HepG2 (cell line): ENCODE results near the gene EIF3A. TPM values are rescaled to one million over a fixed set of nuclear protein-coding genes. Genes with fewer than 3 reads are reported as not detected.
A peak's percentile ranks its signal among the peaks of the same experiment; 100 is the strongest.

Experiments used
- ATF1 ChIP-seq: IDR thresholded peaks from 2 replicates; pipeline ENCODE4 v1.6.1; 2016; ENCODE audit warnings: mild to moderate bottlenecking, control low read depth
- FOSL2 ChIP-seq: sonication (generic); formaldehyde crosslinking; IDR thresholded peaks from 2 replicates; pipeline ENCODE4 v1.4.0; 2020; ENCODE audit warnings: missing genetic modification reagents
- GFI1 ChIP-seq: sonication (generic); formaldehyde crosslinking; IDR thresholded peaks from 2 replicates; pipeline ENCODE4 v1.5.0; 2020; ENCODE audit warnings: missing genetic modification reagents, mild to moderate bottlenecking, borderline replicate concordance
- PAXIP1 ChIP-seq: sonication (generic); formaldehyde crosslinking; conservative IDR thresholded peaks from 2 replicates; pipeline ENCODE4 v1.4.0; 2020; ENCODE audit warnings: mild to moderate bottlenecking, missing genetic modification reagents, moderate library complexity
- PPARG ChIP-seq: conservative IDR thresholded peaks from 2 replicates; pipeline ENCODE4 v1.6.1; 2016; ENCODE audit warnings: missing biosample characterization, missing genetic modification reagents
- PRDM10 ChIP-seq: sonication (generic); formaldehyde crosslinking; IDR thresholded peaks from 2 replicates; pipeline ENCODE4 v1.4.0; 2020; ENCODE audit warnings: low read depth, missing genetic modification reagents
- RXRB ChIP-seq: IDR thresholded peaks from 2 replicates; pipeline ENCODE4 v1.6.1; 2016; ENCODE audit warnings: borderline replicate concordance, missing genetic modification reagents, missing compliant biosample characterization
- TAF15 ChIP-seq: fragments of 200-400 bp; formaldehyde crosslinking; IDR thresholded peaks from one replicate; pipeline ENCODE4 v1.6.1; 2018; ENCODE audit warnings: mild to moderate bottlenecking, low read depth, low read length; ENCODE audit not compliant: poor library complexity, severe bottlenecking
- TRAFD1 ChIP-seq: sonication (generic); formaldehyde crosslinking; IDR thresholded peaks from 2 replicates; pipeline ENCODE4 v1.5.1; 2020; ENCODE audit warnings: missing genetic modification reagents, mild to moderate bottlenecking, borderline replicate concordance
- YEATS2 ChIP-seq: sonication (generic); formaldehyde crosslinking; IDR thresholded peaks from 2 replicates; pipeline ENCODE4 v1.4.0; 2020; ENCODE audit warnings: missing genetic modification reagents, borderline replicate concordance
- ZBTB21 ChIP-seq: sonication (generic); formaldehyde crosslinking; IDR thresholded peaks from 2 replicates; pipeline ENCODE4 v1.4.0; 2020; ENCODE audit warnings: missing genetic modification reagents
- ZBTB8A ChIP-seq: sonication (generic); formaldehyde crosslinking; IDR thresholded peaks from 2 replicates; pipeline ENCODE4 v1.4.0; 2020; ENCODE audit warnings: mild to moderate bottlenecking, low read depth, missing genetic modification reagents, borderline replicate concordance
- ZNF337 ChIP-seq: sonication (generic); formaldehyde crosslinking; IDR thresholded peaks from 2 replicates; pipeline ENCODE4 v1.5.1; 2020; ENCODE audit warnings: missing genetic modification reagents, low read depth, mild to moderate bottlenecking, borderline replicate concordance
- ZNF484 ChIP-seq: sonication (generic); formaldehyde crosslinking; IDR thresholded peaks from 2 replicates; pipeline ENCODE4 v1.5.1; 2020; ENCODE audit warnings: mild to moderate bottlenecking, low read depth, missing genetic modification reagents, borderline replicate concordance
- ZNF512 ChIP-seq: sonication (generic); formaldehyde crosslinking; IDR thresholded peaks from 2 replicates; pipeline ENCODE4 v1.4.0; 2020; ENCODE audit warnings: mild to moderate bottlenecking, missing genetic modification reagents
- ZNF773 ChIP-seq: sonication (generic); formaldehyde crosslinking; IDR thresholded peaks from 2 replicates; pipeline ENCODE4 v1.4.0; 2020; ENCODE audit warnings: missing genetic modification reagents, borderline replicate concordance
- polyA plus RNA-seq, 8 experiments: library from polyadenylated mRNA; depleted of rRNA in 3 of 8; stranded (reverse) in 7 of 8; unstranded in 1 of 8; fragments of >200 nt; fragmentation: Illumina TruSeq in 4 of 8; extraction: Trizol in 4 of 8; gene quantifications; 2 replicates each; pipeline versions ENCODE4 v1.2.1 to v1.2.3, GENCODE V29; 2011 to 2016; ENCODE audit warnings: low read depth in 4 of 8, missing spikeins in 1 of 8, mixed read lengths in 1 of 8; ENCODE audit not compliant: insufficient read depth in 1 of 8
- total RNA-seq, 5 experiments: library from RNA; depleted of rRNA; stranded (reverse); fragments of >200 nt; fragmentation: Illumina TruSeq; extraction: Trizol; gene quantifications; 2 replicates each; pipeline ENCODE4 v1.2.3, GENCODE V29; 2016; ENCODE audit warnings: low read depth in 1 of 5

EIF3A gene
- total and polyA plus RNA-seq, 2 of the 13 experiments (the other 11 are each of a cell fraction or from before 2014, with no cell fraction given) = 25.6 to 117 TPM

- TF ChIP-seq GFI1 (no peak), TAF15 (no peak), ZBTB8A (CRISPR knock-in tag) (no peak), TRAFD1 (CRISPR knock-in tag) (no peak), ZNF484 (CRISPR knock-in tag) (no peak), PPARG (CRISPR knock-in tag) (no peak), ZNF773 (CRISPR knock-in tag) (no peak), ZNF512 (no peak), FOSL2 (CRISPR knock-in tag) (no peak), PRDM10 (CRISPR knock-in tag) (no peak), ZNF337 (CRISPR knock-in tag) (0 out of 2 replicates have a peak, but pooled peaks have one; percentile 12), RXRB (CRISPR knock-in tag) (no peak), PAXIP1 (0 out of 2 replicates have a peak, but pooled peaks have one; percentile 2), YEATS2 (CRISPR knock-in tag) (no peak), ATF1 (CRISPR knock-in tag) (no peak), ZBTB21 (CRISPR knock-in tag) (no peak)
Observed at GRCh38 chr10:119079599-119080520, 757 bp downstream of the EIF3A start (continued).
